HCT116 (cell line): Measurements from ENCODE around the gene PSMG3.

ENCODE experiments used
- EGR1 ChIP-seq: IDR thresholded peaks from 2 replicates; pipeline ENCODE4 v1.6.1; 2012; ENCODE audit warnings: low read depth
- EZH2 ChIP-seq: fragments of 200-600 bp; sonication (generic); IDR thresholded peaks from 2 replicates; pipeline ENCODE4 v1.6.1; 2017; ENCODE audit warnings: antibody characterized with exemption, mixed run types
- POLR2A ChIP-seq: IDR thresholded peaks from 2 replicates; pipeline ENCODE4 v1.7.0; 2011; ENCODE audit warnings: borderline replicate concordance; ENCODE audit not compliant: insufficient read depth, insufficient read length; ENCODE audit errors: extremely low read depth
- POLR2AphosphoS5 ChIP-seq: IDR thresholded peaks from 2 replicates; pipeline ENCODE4 v1.6.1; 2011; ENCODE audit warnings: mild to moderate bottlenecking, low read depth, low read length, moderate library complexity
- RAD21 ChIP-seq: IDR thresholded peaks from 2 replicates; pipeline ENCODE4 v1.6.1; 2012; ENCODE audit warnings: low read depth, mild to moderate bottlenecking
- SIN3A ChIP-seq: IDR thresholded peaks from 2 replicates; pipeline ENCODE4 v1.6.1; 2012; ENCODE audit warnings: low read depth
- TCF7L2 ChIP-seq: IDR thresholded peaks from 2 replicates; pipeline ENCODE4 v1.7.0; 2011; ENCODE audit warnings: borderline replicate concordance, inconsistent platforms; ENCODE audit not compliant: insufficient read depth, insufficient read length; ENCODE audit errors: extremely low read depth
- ZFX ChIP-seq: fragments of 450-650 bp; IDR thresholded peaks from 2 replicates; pipeline ENCODE4 v1.6.1; 2017
- TF ChIP-seq, protein P1 (sequence below), 3 experiments: fragments of 200-600 bp in 1 of 3; sonication (generic) in 1 of 3; IDR thresholded peaks in 2 of 3; conservative IDR thresholded peaks in 1 of 3; 2 replicates each; pipeline ENCODE4 v1.5.1; 2012 to 2017; ENCODE audit warnings: low read depth in 2 of 3, low read length in 2 of 3, antibody characterized with exemption in 1 of 3, borderline replicate concordance in 1 of 3, control low read depth in 1 of 3, mild to moderate bottlenecking in 1 of 3, mixed read lengths in 1 of 3, mixed run types in 1 of 3, moderate library complexity in 1 of 3; ENCODE audit not compliant: insufficient read depth in 1 of 3
- TF ChIP-seq, protein P2 (sequence below): IDR thresholded peaks from 2 replicates; pipeline ENCODE4 v1.6.1; 2011; ENCODE audit warnings: mild to moderate bottlenecking, low read length, moderate library complexity; ENCODE audit not compliant: insufficient replicate concordance; ENCODE audit errors: extremely low read depth
- TF ChIP-seq, protein P3 (sequence below): IDR thresholded peaks from 2 replicates; pipeline ENCODE4 v1.6.1; 2012; ENCODE audit warnings: low read depth

DNA sequence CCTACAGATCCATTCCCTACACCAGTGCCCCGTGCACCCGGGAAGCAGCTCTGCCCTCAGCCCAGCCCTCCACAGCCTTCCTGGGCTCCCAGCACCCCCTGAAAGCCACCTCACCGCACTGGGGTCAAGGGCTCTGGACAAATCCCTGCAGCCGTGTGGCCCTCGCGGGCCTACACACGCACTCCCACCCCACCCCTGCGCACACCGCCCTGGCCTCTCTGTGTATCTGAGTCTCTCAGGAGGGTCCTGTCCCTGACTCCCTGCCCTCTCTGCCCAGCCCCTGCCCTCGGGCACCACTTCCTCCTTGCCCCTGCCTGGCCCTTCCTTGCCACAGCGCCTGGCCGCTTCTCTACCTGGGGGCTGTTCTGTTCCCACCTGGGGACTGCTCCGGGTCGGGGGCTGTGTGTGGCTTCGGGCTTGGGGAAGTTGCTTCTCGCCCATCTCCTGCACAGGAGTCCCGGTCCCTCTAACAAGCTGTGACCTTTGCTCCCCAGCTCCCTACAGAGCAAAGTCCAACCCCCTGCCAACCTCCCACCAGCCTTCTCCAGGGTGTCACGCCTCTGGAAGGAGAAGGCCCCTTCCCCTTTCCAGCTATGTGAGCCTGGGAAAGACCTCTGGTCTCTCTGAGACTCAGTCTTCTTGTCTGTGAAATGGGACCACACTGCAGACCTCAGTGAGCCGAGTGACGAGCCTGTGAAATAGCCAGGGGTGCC lies 15.3 kb downstream of the PSMG3 start:
- TF ChIP-seq, protein P1, sequence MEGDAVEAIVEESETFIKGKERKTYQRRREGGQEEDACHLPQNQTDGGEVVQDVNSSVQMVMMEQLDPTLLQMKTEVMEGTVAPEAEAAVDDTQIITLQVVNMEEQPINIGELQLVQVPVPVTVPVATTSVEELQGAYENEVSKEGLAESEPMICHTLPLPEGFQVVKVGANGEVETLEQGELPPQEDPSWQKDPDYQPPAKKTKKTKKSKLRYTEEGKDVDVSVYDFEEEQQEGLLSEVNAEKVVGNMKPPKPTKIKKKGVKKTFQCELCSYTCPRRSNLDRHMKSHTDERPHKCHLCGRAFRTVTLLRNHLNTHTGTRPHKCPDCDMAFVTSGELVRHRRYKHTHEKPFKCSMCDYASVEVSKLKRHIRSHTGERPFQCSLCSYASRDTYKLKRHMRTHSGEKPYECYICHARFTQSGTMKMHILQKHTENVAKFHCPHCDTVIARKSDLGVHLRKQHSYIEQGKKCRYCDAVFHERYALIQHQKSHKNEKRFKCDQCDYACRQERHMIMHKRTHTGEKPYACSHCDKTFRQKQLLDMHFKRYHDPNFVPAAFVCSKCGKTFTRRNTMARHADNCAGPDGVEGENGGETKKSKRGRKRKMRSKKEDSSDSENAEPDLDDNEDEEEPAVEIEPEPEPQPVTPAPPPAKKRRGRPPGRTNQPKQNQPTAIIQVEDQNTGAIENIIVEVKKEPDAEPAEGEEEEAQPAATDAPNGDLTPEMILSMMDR (IDR thresholded peaks at IDR 0.05 in 2 of 3, conservative IDR thresholded peaks at IDR 0.05 in 1 of 3; ENCODE audit: borderline replicate concordance in 1 of 3, insufficient read depth in 1 of 3, low read depth in 2 of 3, low read length in 2 of 3) = no peak
- TF ChIP-seq SIN3A (no peak), EGR1 (no peak), TCF7L2 (no peak), RAD21 (no peak), EZH2 (no peak), POLR2A (no peak), ZFX (no peak), POLR2AphosphoS5 (no peak)
- TF ChIP-seq, protein P2, sequence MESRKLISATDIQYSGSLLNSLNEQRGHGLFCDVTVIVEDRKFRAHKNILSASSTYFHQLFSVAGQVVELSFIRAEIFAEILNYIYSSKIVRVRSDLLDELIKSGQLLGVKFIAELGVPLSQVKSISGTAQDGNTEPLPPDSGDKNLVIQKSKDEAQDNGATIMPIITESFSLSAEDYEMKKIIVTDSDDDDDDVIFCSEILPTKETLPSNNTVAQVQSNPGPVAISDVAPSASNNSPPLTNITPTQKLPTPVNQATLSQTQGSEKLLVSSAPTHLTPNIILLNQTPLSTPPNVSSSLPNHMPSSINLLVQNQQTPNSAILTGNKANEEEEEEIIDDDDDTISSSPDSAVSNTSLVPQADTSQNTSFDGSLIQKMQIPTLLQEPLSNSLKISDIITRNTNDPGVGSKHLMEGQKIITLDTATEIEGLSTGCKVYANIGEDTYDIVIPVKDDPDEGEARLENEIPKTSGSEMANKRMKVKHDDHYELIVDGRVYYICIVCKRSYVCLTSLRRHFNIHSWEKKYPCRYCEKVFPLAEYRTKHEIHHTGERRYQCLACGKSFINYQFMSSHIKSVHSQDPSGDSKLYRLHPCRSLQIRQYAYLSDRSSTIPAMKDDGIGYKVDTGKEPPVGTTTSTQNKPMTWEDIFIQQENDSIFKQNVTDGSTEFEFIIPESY = no peak
- TF ChIP-seq, protein P3, sequence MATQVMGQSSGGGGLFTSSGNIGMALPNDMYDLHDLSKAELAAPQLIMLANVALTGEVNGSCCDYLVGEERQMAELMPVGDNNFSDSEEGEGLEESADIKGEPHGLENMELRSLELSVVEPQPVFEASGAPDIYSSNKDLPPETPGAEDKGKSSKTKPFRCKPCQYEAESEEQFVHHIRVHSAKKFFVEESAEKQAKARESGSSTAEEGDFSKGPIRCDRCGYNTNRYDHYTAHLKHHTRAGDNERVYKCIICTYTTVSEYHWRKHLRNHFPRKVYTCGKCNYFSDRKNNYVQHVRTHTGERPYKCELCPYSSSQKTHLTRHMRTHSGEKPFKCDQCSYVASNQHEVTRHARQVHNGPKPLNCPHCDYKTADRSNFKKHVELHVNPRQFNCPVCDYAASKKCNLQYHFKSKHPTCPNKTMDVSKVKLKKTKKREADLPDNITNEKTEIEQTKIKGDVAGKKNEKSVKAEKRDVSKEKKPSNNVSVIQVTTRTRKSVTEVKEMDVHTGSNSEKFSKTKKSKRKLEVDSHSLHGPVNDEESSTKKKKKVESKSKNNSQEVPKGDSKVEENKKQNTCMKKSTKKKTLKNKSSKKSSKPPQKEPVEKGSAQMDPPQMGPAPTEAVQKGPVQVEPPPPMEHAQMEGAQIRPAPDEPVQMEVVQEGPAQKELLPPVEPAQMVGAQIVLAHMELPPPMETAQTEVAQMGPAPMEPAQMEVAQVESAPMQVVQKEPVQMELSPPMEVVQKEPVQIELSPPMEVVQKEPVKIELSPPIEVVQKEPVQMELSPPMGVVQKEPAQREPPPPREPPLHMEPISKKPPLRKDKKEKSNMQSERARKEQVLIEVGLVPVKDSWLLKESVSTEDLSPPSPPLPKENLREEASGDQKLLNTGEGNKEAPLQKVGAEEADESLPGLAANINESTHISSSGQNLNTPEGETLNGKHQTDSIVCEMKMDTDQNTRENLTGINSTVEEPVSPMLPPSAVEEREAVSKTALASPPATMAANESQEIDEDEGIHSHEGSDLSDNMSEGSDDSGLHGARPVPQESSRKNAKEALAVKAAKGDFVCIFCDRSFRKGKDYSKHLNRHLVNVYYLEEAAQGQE = no peak
